H54 (cell line): ENCODE results near the gene TWIST2.
A peak's percentile ranks its signal among the peaks of the same experiment; 100 is the strongest.

Experiments
- DNase-seq: peaks from one replicate; pipeline ENCODE4 v3.0.0; 2011; ENCODE audit warnings: low spot score, mixed read lengths; ENCODE audit not compliant: insufficient read length
- FAIRE-seq: peaks from 3 replicates; lab custom pipeline; 2011; peaks lifted over from hg19 to GRCh38; lab: Jason Lieb, UNC
- POLR2A ChIP-seq: IDR thresholded peaks from 2 replicates; pipeline ENCODE4 v1.6.1; 2011; ENCODE audit warnings: low read depth, mild to moderate bottlenecking, low read length

Gene TWIST2

GRCh38 chr2:238908960-238909951, 61.4 kb downstream of the TWIST2 start:
- FAIRE-seq: no peak
- no peak for DNase-seq
- no peak for TF ChIP-seq POLR2A

- DNase-seq (peak; percentile 19), FAIRE-seq (no peak)
- no peak for TF ChIP-seq POLR2A
Observed at GRCh38 chr2:238910751-238911351, 63.0 kb downstream of the TWIST2 start.

- TF ChIP-seq POLR2A: no peak
- FAIRE-seq (no peak), DNase-seq (no peak)
Observed at GRCh38 chr2:238911376-238912227, 63.7 kb downstream of the TWIST2 start.

GRCh38 chr2:238912228-238912915, 64.5 kb downstream of the TWIST2 start:
- FAIRE-seq: no peak
- TF ChIP-seq POLR2A: no peak
- DNase-seq: no peak

GRCh38 chr2:238912916-238913875, 65.3 kb downstream of the TWIST2 start:
- no peak for FAIRE-seq
- TF ChIP-seq POLR2A: no peak

GRCh38 chr2:238913931-238914647, 66.2 kb downstream of the TWIST2 start:
- TF ChIP-seq POLR2A: no peak
- no peak for FAIRE-seq
- DNase-seq: no peak

More at GRCh38 chr2:238912916-238913875, 65.3 kb downstream of the TWIST2 start:
- DNase-seq: no peak

- TF ChIP-seq POLR2A: no peak
- DNase-seq: peak; percentile 56
Observed at GRCh38 chr2:238914648-238915015, 66.7 kb downstream of the TWIST2 start.

GRCh38 chr2:238915196-238915595, 67.3 kb downstream of the TWIST2 start:
- TF ChIP-seq POLR2A: no peak
- DNase-seq: no peak
- no peak for FAIRE-seq

More at GRCh38 chr2:238914648-238915015, 66.7 kb downstream of the TWIST2 start:
- FAIRE-seq: peak; percentile 11

- DNase-seq (no peak), FAIRE-seq (no peak)
- no peak for TF ChIP-seq POLR2A
Observed at GRCh38 chr2:238915596-238915995, 67.7 kb downstream of the TWIST2 start.

GRCh38 chr2:238916176-238916874, 68.4 kb downstream of the TWIST2 start:
- no peak for FAIRE-seq
- no peak for DNase-seq
- TF ChIP-seq POLR2A: no peak
